Stimulated activated CD8-positive, alpha-beta memory T cell treated with anti-CD3 and anti-CD28 coated beads, Interleukin-15, amount 100 ng/mL, for 24 hours (primary cell): ENCODE measurements around the gene MMP17.
"Not testable (repeated sequence)": the region's sequence is repeated elsewhere in the genome, so short reads cannot be mapped to it uniquely, and the experiment has no call there.

Experiments
- DNase-seq: peaks from one replicate; pipeline ENCODE4 v3.0.0-alpha.2; 2020; ENCODE audit warnings: low read depth

Gene MMP17

DNA sequence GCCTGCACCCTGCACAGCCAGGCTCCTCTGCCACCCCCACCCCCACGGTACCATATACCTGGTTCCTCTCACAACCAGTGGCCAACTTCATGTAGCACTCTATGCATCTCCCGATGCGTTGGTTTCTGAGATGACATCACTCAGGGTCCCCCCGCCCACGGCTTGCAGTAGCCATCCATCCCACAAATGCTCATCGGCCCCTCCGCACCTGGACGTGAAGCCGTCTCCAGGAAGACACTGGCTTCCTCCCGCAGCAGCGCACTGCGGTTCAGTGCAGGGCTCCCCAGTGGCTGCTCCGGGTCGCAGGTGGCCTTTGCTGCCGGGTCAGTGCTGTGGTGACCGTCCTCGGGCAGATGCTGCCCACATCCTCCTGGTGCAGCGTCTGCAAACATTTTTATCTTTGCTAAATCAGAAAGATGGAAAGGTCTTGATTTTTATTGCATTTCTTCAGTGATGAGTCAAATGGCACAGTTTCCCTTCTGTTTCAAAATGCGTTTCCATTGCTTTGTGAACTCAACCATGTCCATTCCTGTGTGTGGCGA, 27.5 kb upstream of the MMP17 start:
- DNase-seq: no peak

DNA sequence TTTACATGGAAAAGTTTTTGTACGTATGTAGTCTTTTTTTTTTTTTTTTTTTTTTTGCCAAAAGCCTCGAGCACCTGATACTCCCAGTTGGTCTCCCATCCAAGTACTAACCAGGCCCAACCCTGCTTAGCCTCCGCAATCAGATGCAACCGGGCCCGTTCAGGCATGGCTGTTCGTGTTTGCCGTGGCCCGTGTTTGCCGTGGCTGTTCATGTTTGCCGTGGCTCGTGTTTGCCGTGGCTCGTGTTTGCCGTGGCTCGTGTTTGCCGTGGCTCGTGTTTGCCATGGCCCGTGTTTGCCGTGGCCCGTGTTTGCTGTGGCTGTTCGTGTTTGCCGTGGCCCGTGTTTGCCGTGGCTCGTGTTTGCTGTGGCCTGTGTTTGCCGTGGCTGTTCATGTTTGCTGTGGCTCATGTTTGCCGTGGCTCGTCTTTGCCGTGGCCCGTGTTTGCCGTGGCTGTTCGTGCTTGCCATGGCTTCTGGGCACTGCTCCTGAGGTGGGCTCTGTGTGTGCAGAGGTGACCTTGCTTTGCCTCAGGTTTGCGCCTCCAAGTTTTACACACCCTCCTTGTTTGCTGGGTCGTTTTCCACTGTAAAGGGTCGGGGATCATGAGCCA, 26.8 kb upstream of the MMP17 start:
- DNase-seq: no peak

DNA sequence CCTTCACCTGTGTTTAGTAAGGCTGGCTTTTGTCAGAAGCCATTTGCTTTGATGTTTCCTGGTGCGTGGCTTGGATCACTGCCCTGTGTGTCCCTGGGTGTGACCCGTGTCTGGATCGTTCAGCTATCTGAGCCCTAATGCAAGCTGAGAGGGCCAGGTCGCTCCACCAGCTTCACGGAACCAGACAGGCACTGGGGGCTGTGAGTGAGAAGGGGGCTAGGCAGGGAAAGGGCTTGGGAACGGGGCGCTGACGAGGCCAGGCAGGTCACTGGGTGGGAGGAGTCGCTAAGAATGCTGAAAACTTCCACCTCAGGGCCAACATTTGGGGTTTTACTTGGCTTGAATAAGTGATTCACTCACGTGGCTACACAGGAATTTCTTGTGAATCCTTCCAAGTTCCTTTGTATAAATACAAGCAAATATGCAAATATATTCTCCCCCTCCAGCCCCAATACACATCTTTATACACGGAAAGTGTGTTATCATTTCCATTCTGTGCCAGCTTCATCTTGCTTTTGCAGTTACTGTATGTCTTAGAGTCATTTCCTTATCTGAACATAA, 24.2 kb upstream of the MMP17 start:
- no peak for DNase-seq

DNA sequence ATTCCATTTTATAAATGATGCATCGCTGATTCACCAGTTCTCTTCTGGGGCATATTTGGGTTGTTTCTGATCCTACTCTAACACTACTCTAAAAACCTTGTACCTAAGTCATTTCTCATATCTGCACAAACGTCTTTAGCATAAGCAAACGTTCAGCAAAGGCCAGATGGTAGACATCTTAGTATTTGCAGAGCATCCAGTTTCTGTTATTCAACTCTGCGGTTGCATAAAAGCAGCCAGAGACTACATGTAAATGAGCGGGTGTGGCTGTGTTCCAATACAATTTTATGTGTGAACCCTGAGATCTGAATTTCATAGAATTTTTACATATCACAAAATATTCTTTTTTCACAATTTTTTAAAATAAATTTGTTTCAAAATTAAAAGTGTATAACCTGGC, 22.8 kb upstream of the MMP17 start:
- DNase-seq: no peak

DNA sequence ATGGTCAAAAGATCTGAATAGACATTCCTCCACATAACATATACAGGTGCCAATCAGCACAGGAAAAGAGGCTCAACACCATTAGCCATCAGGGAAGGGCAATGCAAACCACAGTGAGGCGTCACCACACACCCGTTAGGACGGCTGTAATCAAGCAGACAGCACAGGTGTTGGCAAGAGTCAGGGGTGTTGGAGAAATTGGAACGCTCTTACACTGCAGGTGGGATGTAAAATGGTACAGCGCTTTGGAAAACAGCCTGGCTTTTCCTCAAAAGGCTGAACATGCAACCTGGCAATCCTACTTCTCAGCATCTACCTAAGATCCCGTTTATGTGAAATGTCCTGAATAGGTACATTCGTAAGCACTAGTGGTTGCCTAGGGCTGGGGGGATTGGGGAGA, 21.5 kb upstream of the MMP17 start:
- DNase-seq: no peak

DNA sequence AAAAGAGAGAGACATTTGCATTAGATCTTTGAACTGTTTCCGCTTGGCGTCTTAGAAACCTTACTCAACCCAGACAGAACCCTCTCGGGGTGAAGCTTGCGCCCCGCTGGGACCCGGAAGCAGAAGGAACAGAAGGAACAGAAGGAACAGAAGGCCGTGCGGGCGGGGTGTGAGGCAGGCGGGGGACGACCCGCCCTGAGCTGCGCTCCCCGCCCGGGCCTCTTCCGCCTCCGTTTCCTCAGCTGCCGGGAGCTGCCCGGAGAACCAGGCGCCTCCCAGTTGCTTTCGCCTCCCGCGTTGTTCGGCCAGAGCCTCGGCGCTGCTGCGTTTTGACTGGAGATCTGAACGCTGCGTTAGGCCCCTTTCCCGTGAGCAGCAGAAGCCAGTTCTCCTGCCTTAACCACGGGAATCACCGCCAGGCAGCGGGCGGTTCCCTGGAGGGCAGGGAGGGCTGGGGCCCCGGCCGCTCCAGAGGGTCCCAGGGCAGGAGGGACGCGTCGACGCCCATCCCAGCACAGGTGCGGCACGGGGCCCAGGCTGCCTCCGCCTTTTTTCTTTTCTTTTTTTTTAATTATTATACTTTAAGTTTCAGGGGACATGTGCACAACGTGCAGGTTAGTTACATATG, 19.3 kb upstream of the MMP17 start:
- DNase-seq: no peak

DNA sequence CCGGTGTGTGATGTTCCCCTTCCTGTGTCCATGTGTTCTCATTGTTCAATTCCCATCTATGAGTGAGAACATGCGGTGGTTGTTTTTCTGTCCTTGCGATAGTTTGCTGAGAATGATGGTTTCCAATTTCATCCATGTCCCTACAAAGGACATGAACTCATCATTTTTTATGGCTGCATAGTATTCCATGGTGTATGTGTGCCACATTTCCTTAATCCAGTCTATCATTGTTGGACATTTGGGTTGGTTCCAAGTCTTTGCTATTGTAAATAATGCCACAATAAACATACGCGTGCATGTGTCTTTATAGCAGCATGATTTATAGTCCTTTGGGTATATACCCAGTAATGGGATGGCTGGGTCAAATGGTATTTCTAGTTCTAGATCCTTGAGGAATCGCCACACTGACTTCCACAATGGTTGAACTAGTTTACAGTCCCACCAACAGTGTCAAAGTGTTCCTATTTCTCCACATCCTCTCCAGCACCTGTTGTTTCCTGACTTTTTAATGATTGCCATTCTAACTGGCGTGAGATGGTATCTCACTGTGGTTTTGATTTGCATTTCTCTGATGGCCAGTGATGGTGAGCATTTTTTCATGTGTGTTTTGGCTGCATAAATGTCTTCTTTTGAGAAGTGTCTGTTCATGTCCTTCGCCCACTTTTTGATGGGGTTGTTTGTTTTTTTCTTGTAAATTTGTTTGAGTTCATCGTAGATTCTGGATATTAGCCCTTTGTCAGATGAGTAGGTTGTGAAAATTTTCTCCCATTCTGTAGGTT, 18.5 kb upstream of the MMP17 start:
- DNase-seq: not testable (repeated sequence)

DNA sequence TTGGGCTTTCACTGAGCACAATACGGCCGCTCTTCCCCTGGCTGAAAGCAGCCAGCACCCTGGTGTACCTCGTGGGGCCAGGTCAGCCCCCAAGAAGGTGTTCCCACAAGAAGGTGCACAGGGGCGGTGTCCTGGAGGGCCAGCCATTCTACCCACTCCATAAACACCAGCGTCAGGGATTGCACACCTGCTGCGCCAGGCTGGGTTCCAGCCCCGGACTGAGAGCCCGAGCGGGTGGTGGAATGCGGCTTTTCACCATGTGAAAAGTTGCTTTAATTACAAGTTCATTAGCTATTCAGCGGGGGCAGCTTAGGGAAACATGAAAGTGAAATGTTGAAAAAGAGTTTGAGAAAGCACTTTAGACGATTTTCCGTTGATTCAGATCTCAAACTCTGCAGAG, 17.5 kb upstream of the MMP17 start:
- DNase-seq: no peak

DNA sequence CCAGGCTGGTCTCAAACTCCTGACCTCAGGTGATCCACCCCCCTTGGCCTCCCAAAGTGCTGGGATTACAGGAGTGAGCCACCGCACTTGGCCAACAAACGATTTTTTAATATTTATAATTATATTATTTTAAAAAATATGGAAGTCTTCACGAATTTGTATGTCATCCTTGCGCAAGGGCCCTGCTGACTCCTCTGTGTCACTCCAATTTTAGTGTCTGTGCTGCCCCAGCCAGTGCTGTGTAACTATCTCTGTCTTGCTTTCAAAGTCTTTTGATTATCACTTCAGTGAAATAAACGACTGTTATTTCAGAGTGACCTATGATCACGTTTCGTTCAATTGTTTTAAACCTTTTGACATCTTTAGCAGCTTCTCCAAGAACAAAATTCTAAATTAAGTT, 13.1 kb upstream of the MMP17 start:
- DNase-seq: no peak

DNA sequence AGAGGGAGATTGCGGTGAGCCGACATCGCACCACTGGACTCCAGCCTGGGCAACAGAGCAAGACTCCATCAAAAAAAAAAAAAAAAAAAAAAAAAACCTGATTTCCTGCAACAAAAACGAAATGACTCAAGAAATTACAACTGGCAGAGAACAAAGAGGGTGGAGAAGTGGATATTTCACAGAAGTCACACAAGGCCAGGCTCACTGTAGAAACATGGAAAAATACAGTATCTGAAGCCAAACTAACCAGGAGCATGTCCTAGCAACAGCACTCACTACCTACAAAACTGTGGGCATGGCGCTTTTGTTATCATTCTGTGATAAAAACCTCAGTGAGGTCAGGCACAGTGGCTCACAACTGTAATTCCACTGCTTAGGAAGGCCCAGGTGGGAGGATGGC, 11.7 kb upstream of the MMP17 start:
- DNase-seq: no peak

DNA sequence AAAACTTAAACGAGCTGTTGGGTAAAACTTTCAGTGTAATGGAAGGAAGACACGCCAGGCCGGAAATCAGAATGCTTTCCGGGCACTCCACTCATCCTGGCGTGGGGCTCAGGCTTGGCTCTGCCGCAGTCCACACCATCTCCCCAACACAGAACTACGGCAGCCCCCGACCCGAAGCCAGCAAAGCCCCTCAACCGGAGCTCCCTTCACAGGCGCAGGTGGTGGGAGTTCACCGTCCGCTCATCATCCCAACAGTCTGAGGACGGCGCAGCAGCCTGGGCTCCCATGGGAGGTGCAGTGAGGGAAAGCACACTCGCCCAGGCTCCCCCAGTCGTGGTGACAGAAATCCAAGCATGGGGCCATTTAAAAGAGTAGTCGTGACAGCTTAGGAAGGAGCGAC, 11.0 kb upstream of the MMP17 start:
- no peak for DNase-seq

DNA sequence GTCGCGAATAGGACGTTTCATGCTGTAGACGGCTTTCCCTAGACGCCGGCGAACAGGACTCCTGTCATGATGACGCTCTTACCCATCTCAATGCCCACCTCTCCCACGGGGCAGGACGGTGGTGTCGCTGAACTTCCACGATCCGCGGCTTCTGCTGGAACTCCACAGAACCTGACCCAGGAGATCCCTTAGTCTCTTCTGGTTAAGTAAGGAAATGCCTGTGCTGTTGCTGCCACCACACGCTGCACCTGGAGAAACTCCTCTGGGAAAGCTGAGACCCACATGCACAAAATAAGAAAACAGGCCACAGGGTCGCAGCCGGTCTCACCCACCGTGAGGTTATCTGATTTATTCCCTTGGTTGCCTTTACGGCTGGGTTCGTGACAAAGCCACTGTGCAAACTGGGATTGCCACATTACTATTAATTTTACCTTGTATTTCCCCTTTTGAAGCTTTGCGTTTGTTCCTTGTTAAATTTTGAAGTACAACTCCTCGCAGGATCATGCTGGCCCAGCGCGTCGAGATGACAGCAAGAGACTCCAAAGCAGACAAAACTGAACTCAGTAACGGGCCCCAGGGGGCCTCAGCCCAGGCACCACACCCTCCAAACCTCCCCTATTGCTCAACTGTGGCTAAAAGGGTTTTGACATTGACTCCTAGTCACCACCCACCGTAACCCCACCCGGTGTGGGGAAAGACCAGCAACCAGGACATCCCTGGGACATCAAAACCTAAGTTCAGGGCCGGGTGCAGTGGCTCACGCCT, 9.2 kb upstream of the MMP17 start:
- no peak for DNase-seq

DNA sequence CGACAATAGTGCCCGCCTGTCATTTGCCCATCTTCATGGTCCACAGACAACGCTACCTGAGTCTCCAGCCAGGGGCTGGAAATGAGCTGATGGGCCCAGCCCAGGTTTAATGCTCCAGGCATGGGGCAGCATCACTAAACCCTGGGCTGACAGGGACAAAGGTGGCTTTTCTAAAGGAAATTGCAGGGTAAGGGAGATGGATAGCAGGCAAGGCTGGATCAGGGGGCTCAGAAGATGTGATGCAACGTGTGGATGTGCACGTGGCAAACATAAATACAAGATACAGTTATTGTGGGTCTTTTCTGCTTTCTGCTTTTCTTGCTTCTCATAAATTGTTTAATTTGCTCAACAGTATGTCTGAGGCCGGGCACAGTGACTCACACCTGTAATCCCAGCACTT, 3.7 kb upstream of the MMP17 start:
- no peak for DNase-seq

DNA sequence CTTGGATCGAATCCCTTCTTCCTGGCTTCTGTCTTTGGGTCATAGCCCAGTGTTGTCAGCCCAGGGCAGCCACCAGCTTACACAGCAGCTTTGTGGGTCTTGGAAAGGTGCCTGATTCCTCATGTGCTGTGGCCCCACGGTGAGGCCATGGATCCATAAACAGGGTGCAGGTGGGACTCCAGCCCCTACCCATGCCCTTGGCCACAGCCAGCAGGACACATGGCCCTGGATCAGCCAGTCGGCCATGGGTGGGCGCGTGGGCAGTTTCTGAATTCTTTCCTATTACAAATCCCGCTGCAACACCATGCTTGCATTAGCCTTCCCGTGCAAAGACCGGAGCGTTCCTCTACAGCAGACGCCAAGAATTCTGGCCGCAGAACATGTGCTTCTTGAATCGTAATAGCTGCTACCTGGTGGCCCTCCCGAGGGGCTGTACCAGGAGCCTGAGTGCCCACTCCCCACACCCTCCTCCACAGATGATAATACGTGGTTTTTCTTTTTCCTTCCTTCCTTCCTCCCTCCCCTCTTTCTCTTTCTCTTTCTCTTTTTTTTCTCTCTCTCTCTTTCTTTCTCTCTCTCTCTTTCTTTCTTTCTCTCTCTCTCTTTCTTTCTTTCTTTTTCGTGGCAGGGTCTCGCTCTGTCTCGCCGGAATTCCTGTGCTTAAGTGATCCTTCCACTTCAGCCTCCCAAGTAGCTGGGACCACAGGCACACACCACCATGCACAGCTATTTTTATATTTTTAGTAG, 2.9 kb upstream of the MMP17 start:
- no peak for DNase-seq

DNA sequence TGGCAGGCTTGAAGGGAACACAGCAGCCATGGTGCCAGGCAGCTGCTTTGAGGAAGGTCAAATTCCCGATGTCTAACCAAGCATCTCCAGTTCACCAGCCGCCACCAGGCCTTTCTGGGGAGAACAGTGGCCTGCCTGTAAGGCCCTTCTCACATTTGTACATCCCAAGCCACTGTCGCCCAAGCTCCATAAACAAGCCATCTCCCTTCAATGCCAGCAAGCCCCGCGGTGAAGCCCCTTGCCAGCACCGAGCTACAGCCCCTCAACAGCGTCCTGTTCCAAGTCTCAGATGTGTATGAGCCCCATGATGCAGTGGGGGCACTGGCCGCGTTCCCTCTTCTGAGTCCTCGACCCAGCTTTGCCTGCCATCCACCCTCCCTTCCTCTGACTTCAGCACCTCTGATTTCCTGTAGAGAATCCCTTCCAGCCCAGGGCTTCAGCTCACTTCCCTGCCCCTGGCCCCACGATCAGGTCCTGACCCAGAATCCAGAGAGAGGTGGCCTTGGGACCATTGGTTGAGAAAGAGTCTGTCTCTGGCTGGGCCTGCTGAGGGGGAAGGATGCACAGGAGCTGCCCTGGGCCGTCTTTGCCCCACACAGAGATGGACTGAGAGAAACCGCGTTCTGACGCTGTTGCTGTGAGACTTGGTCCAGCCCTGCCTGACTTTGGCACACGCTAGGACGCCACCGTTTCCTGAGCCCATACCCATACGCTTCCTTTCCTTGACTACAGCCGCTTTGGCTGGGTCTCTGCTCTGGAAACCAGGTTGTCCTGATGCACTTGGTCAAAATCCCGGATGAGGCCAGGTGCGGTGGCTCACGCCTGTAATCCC, 1.9 kb upstream of the MMP17 start:
- no peak for DNase-seq

DNA sequence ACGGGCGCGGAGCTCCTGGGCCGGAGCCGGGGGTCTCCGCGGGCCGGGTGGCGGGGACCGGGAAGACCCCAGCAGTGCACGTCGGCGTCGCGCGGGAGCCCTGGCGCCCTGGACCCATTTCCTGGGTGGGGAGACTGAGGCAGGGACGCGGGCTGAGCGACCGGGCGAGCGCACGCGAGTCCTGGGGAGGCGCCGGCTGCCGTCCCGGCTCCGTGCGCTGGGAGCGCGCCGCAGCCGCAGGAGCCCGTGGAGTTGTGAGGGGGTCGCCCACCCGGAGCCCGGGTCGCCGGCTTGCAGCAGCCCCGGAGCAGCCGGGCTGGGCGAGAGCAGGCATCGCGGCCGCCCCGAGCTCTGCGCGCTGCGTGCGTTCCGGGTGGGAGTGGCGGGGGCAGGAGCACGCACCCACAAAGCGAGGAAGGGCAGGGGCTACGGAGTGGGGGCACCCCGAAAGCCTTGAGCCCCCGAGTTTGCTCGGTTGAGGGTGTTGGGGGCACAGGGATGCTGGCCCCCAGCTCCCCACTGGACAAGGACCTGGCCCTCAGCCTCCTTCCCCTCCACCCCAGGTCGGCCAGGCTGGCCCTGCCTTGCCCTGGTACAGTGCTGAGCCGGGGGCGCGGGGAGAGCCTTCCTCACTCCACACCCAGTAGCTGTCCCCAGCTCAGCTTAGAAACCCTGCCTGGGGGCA, 620 bp downstream of the MMP17 start:
- DNase-seq: no peak

DNA sequence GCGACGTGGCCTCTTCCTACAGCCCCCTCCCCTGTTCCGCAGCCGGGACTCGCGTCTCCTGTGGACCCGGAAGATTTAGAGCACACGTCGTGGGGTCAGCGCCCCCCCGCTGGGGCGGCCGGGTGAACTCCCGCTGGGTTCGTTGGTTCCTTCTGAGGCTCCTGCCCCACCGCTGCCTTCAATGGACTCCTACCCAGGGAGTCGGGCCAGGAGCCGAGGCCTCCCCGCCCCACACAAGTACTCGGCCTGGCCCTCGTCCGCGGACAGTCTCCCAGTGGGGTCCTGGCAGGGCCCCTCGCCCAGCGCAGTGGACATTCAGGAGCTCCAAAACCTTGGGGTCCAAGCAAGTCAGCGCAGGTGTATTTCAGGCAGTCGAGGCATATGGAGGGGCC, 1.2 kb downstream of the MMP17 start:
- DNase-seq: no peak

DNA sequence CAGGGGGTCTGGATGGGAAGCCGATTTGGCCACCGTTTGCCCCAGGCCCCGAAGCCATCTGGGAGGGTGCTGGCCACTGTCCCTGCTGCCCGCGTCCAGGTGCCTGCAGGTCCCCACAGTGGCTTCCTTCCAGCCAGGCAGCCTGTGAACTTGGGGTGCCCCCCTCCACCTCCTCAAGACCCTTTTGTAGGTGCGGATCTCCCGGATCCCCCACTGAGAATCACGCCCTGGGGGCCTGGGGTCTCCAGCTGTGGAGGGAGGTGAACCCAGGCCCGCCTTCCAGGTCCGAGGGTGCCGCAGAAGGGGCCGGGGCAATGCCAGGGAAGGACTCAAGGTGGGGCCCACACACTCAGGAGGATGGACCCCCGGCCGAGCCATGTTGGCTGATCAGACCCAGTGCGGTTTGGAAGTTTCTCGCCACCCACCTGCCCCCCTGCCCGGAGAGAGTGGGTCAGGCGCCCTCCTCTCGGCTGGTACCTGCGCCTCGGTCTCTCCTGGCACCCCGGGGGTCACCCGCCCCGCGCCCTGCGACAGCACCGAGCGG, 1.7 kb downstream of the MMP17 start:
- no peak for DNase-seq

DNA sequence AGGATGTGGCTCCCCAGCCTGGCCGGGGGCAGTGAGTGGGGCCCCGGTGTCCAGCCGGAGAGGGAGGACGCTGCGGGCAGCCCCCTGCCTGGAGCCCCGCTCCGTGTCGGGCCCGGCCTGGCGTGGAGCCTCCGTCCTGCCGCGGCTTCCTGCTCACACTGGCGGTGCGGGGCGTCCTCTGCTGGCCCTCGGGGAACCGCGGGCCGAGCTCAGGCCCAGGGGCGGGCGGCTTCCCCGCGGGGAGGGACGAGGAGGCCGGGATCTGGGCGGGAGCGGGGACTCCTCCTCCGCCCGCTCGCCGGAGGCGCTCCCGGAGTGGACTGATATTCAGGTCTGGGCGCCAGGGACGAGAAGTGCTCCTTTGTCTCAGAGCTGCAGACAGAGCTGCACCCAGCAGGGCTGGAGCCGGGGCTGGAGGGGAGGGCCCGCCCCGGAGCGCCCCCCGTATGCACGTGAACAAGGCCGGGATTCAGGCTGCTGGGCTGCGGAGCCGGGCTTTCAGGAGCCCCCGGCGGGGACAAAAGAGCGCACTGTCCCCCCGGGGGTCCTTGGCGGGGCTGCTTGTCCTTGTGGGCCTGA, 2.2 kb downstream of the MMP17 start:
- no peak for DNase-seq
